HepG2 (cell line): ENCODE results near the gene RHEBL1. TPM values are rescaled to one million over a fixed set of nuclear protein-coding genes. Genes with fewer than 3 reads are reported as not detected.

Experiments
- ATF7-NPFF ChIP-seq: sonication (generic); formaldehyde crosslinking; IDR thresholded peaks from 2 replicates; pipeline ENCODE4 v1.8.1; 2023; ENCODE audit warnings: mild to moderate bottlenecking, low read depth, missing genetic modification reagents, moderate library complexity
- ETV6 ChIP-seq: sonication (generic); formaldehyde crosslinking; conservative IDR thresholded peaks from 2 replicates; pipeline ENCODE4 v1.4.0; 2020; ENCODE audit warnings: missing genetic modification reagents
- FLYWCH1 ChIP-seq: sonication (generic); formaldehyde crosslinking; IDR thresholded peaks from 2 replicates; pipeline ENCODE4 v1.8.1; 2023; ENCODE audit warnings: mild to moderate bottlenecking, missing genetic modification reagents
- HCFC1 ChIP-seq: fragments of 150-350 bp; IDR thresholded peaks from 2 replicates; pipeline ENCODE4 v1.6.1; 2014; ENCODE audit warnings: low read depth, low read length
- JARID2 ChIP-seq: sonication (generic); formaldehyde crosslinking; IDR thresholded peaks from 2 replicates; pipeline ENCODE4 v1.8.1; 2023; ENCODE audit warnings: missing genetic modification reagents, inconsistent platforms; ENCODE audit not compliant: insufficient replicate concordance
- MIER2 ChIP-seq: IDR thresholded peaks from 2 replicates; pipeline ENCODE4 v1.6.1; 2016; ENCODE audit warnings: missing biosample characterization, missing genetic modification reagents
- MXI1 ChIP-seq: IDR thresholded peaks from 3 replicates; pipeline ENCODE4 v1.6.1; 2012; ENCODE audit warnings: low read depth, low read length, inconsistent platforms, borderline replicate concordance
- NFIC ChIP-seq: IDR thresholded peaks from 2 replicates; pipeline ENCODE4 v1.6.1; 2012; ENCODE audit warnings: mild to moderate bottlenecking, low read length, inconsistent platforms
- PITX1 ChIP-seq: sonication (generic); formaldehyde crosslinking; IDR thresholded peaks from 2 replicates; pipeline ENCODE4 v1.5.1; 2020; ENCODE audit warnings: mild to moderate bottlenecking, missing genetic modification reagents
- PLRG1 ChIP-seq: fragments of 450-650 bp; conservative IDR thresholded peaks from 2 replicates; pipeline ENCODE4 v1.6.1; 2016
- REST ChIP-seq, 2 experiments: IDR thresholded peaks; 2 replicates each; pipeline ENCODE4 v1.6.1; 2011 to 2012; ENCODE audit warnings: low read length in 2 of 2, borderline replicate concordance in 1 of 2, low read depth in 1 of 2, mild to moderate bottlenecking in 1 of 2, moderate library complexity in 1 of 2
- SMARCC2 ChIP-seq: fragments of 450-650 bp; IDR thresholded peaks from 2 replicates; pipeline ENCODE4 v1.6.1; 2017; ENCODE audit warnings: antibody characterized with exemption, mild to moderate bottlenecking
- SUZ12 ChIP-seq: fragments of 150-350 bp; IDR thresholded peaks from 2 replicates; pipeline ENCODE4 v1.6.1; 2014; ENCODE audit warnings: low read depth, low read length
- ZBTB44 ChIP-seq: sonication (generic); formaldehyde crosslinking; IDR thresholded peaks from 2 replicates; pipeline ENCODE4 v1.4.0; 2020; ENCODE audit warnings: missing genetic modification reagents
- ZNF17 ChIP-seq: sonication (generic); formaldehyde crosslinking; IDR thresholded peaks from 2 replicates; pipeline ENCODE4 v1.5.0; 2020; ENCODE audit warnings: mild to moderate bottlenecking, missing genetic modification reagents
- ZNF362 ChIP-seq: sonication (generic); formaldehyde crosslinking; IDR thresholded peaks from 2 replicates; pipeline ENCODE4 v1.4.0; 2020; ENCODE audit warnings: missing genetic modification reagents, mild to moderate bottlenecking, borderline replicate concordance
- ZNF44 ChIP-seq: sonication (generic); formaldehyde crosslinking; IDR thresholded peaks from 2 replicates; pipeline ENCODE4 v1.5.1; 2020; ENCODE audit warnings: mild to moderate bottlenecking, missing genetic modification reagents
- ZNF570 ChIP-seq: sonication (generic); formaldehyde crosslinking; IDR thresholded peaks from 2 replicates; pipeline ENCODE4 v1.4.0; 2020; ENCODE audit warnings: mild to moderate bottlenecking, missing genetic modification reagents, borderline replicate concordance
- ZNF709 ChIP-seq: sonication (generic); formaldehyde crosslinking; IDR thresholded peaks from 2 replicates; pipeline ENCODE4 v1.5.0; 2020; ENCODE audit warnings: mild to moderate bottlenecking, missing genetic modification reagents
- polyA plus RNA-seq, 8 experiments: library from polyadenylated mRNA; depleted of rRNA in 3 of 8; stranded (reverse) in 7 of 8; unstranded in 1 of 8; fragments of >200 nt; fragmentation: Illumina TruSeq in 4 of 8; extraction: Trizol in 4 of 8; gene quantifications; 2 replicates each; pipeline versions ENCODE4 v1.2.1 to v1.2.3, GENCODE V29; 2011 to 2016; ENCODE audit warnings: low read depth in 4 of 8, missing spikeins in 1 of 8, mixed read lengths in 1 of 8; ENCODE audit not compliant: insufficient read depth in 1 of 8
- total RNA-seq, 5 experiments: library from RNA; depleted of rRNA; stranded (reverse); fragments of >200 nt; fragmentation: Illumina TruSeq; extraction: Trizol; gene quantifications; 2 replicates each; pipeline ENCODE4 v1.2.3, GENCODE V29; 2016; ENCODE audit warnings: low read depth in 1 of 5
- TF ChIP-seq, protein P1 (sequence below): sonication (generic); formaldehyde crosslinking; IDR thresholded peaks from 2 replicates; pipeline ENCODE4 v1.5.0; 2020; ENCODE audit warnings: missing genetic modification reagents, mild to moderate bottlenecking, borderline replicate concordance
- TF ChIP-seq, protein P2 (sequence below): sonication (generic); formaldehyde crosslinking; IDR thresholded peaks from 2 replicates; pipeline ENCODE4 v1.8.1; 2023; ENCODE audit warnings: missing genetic modification reagents, inconsistent platforms, borderline replicate concordance

The RHEBL1 gene
- total and polyA plus RNA-seq, 2 of the 13 experiments (the other 11 are each of a cell fraction or from before 2014, with no cell fraction given) = 1.4 to 2.5 TPM

DNA sequence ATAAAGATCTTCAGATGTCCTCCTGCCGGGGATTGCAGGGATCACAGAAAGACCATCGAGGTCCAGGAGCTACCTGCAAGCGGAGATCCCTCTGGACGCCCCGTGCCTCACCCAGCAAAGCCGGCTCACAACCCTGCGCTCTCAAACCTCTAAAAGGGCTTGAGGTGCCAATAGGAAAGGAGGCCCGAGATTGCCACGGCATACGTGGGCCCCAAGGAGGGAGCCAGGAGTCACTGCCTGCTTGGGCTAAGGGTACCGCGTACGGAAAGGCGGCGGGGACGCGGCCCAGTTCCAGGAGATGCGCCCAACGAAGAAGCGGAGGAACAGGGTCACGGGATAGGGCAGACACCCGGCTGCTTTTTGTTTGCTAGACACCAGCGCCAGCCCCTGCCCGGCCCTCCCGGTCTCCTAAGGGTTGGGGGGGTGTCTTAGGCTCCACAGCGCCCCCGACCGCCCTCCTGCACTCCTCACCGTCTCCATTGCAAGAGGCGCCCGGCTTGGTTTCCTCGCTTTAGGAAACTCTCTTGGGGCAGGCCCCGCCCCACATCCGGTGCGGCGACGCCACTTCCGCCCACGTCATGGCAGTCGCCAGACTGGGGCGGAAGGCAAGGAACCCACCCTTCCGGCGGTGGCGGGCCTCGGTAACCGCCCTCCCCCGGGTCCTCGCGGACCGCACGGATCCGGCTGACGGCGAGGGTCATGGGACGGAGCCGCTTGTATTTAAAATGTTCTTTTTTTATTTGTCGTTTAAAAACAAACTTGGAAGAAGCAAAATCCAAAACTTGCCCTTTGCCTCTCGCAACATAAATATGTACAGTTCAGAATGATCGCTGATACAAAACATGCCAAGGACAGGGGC is 51.3 kb downstream of the RHEBL1 start, which contains the start of gene PRKAG1 (continued):
- peak; percentile 57; the same call in 1 of the 3 replicates for TF ChIP-seq MXI1
- TF ChIP-seq HCFC1 = peak; percentile 47; the same call in 1 of the 2 replicates
- no peak for TF ChIP-seq NFIC
- TF ChIP-seq FLYWCH1 (CRISPR knock-in tag) = no peak
- no peak for TF ChIP-seq SMARCC2
- no peak for TF ChIP-seq SUZ12
- 0 out of 2 replicates have a peak, but pooled peaks have one; percentile 14 for TF ChIP-seq MIER2 (CRISPR knock-in tag)
- TF ChIP-seq JARID2 (CRISPR knock-in tag) = no peak
- TF ChIP-seq ATF7-NPFF = peak; percentile 56; the same call in 1 of the 2 replicates
- TF ChIP-seq PITX1 = no peak
- no peak for TF ChIP-seq ZNF570
- TF ChIP-seq PLRG1 = no peak
- TF ChIP-seq, protein P1, sequence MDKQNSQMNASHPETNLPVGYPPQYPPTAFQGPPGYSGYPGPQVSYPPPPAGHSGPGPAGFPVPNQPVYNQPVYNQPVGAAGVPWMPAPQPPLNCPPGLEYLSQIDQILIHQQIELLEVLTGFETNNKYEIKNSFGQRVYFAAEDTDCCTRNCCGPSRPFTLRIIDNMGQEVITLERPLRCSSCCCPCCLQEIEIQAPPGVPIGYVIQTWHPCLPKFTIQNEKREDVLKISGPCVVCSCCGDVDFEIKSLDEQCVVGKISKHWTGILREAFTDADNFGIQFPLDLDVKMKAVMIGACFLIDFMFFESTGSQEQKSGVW (CRISPR knock-in tag) = no peak
- TF ChIP-seq ZBTB44 (CRISPR knock-in tag) = no peak
- TF ChIP-seq ZNF44 (CRISPR knock-in tag) = no peak
- TF ChIP-seq REST (IDR thresholded peaks at IDR 0.05; ENCODE audit: borderline replicate concordance in 1 of 2, low read depth in 1 of 2, low read length in 2 of 2) = no peak
- TF ChIP-seq ZNF17 (CRISPR knock-in tag) = no peak
- no peak for TF ChIP-seq ETV6 (CRISPR knock-in tag)
- no peak for TF ChIP-seq ZNF362
- TF ChIP-seq ZNF709 = no peak; the same call in 1 of the 2 replicates
- TF ChIP-seq, protein P2, sequence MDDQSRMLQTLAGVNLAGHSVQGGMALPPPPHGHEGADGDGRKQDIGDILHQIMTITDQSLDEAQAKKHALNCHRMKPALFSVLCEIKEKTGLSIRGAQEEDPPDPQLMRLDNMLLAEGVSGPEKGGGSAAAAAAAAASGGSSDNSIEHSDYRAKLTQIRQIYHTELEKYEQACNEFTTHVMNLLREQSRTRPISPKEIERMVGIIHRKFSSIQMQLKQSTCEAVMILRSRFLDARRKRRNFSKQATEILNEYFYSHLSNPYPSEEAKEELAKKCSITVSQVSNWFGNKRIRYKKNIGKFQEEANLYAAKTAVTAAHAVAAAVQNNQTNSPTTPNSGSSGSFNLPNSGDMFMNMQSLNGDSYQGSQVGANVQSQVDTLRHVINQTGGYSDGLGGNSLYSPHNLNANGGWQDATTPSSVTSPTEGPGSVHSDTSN (CRISPR knock-in tag) = no peak
